GM23248 (cell line): ENCODE data around the gene NFX1.

Experiments
- EZH2 ChIP-seq: fragments of 200-600 bp; sonication (generic); IDR thresholded peaks from 2 replicates; pipeline ENCODE4 v1.6.1; 2018; ENCODE audit warnings: antibody characterized with exemption, mild to moderate bottlenecking; ENCODE audit not compliant: insufficient read depth, poor library complexity, severe bottlenecking
- EZH2phosphoT487 ChIP-seq: fragments of 200-600 bp; sonication (generic); IDR thresholded peaks from 2 replicates; pipeline ENCODE4 v1.6.1; 2018; ENCODE audit warnings: antibody characterized with exemption, moderate library complexity, mild to moderate bottlenecking, low read depth; ENCODE audit not compliant: insufficient read depth

GRCh38 chr9:33375238-33375840 is 85.0 kb downstream of the NFX1 start:
- TF ChIP-seq EZH2phosphoT487 (no peak), EZH2 (no peak)
